ENCODE data around the gene SOX15.
"Not testable (repeated sequence)": the region's sequence is repeated elsewhere in the genome, so short reads cannot be mapped to it uniquely, and the experiment has no call there.

The SOX15 gene

DNA sequence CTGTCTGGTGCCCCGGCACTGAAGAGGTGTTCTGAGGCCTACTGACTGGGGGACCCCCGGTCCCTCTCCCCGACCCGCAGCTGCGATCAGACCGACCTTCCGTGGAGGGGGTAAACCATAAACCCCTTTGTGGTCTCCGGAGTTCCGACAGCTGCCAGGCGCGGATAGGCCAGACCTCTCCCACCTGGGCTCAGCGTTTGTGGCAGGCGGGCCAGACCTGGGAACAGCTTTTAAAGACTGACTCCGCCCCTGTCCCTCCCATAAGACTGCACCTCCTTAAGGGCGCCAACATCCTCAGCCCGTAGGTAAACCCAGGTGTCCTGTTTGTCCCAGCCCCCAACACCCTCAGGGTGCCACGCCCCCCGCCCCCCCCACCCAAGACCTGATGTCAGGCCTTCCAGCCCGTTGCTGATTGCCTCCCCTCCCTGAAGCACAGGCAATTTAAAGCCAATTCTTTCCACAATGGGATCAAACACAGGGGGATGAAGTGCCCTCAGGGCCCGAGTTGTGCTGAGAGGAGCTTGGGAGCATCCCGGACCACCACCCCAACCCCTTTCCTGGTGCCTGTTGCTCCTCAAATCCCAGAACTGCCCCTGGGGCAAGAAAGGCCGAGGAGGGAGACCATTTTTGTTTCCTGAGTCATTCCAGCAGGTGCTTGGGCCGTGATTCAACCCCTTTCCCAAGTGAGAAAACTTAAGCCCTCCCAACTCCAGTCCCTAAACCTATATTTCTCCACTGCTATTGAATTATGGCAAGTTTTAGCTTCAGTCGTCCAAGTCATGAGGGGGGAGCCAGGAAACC lies at the start of gene SOX15:
TSS of gene SOX15 (minus strand) at position 204 of the 801 bp plus-strand sequence. CDS start 418 bp downstream, outside the sequence.
- Mint-ChIP-seq H3K36me3 (ENCODE audit: insufficient read depth) (peaks cover 31% of the 10 kb centered on the region), H3K27me3 (no peaks in the 10 kb centered on the region), H3K4me1 (peaks cover 8% of the 10 kb centered on the region), H3K4me3 (no peak within 1 kb of the TSS), H3K27ac (ENCODE audit: low read depth) (peak within 1 kb of the TSS; percentile 81), H3K9me3 (no peaks in the 10 kb centered on the region)
- no peak for ATAC-seq (replicated peaks; ENCODE audit: extremely low read depth, poor library complexity, severe bottlenecking)
- DNase-seq (ENCODE audit: low spot score in 2 of 2): no peak

DNA sequence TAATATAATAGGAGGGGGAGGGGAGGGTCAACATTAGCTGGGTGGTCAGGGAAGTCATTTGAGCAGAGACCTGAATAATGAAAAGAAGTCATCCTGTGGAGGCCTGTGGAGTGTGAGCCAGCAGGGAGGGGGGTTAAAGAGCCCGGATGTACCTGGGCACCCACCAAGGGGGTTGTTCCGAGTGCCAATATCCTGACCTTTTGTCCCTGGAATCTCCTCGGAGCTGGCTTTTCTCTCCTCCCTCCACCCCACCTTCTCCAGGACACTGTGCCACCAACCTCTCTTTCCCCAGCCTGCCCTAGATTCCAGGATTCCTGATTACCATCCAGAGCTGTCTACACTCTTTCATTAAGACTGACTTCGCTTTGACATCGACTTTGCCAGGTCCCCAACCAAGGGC lies 46.3 kb upstream of the SOX15 start:
- ATAC-seq (replicated peaks; ENCODE audit: extremely low read depth, poor library complexity, severe bottlenecking) (no peak), DNase-seq (ENCODE audit: low spot score in 2 of 2) (no peak)
- H3K9me3 Mint-ChIP-seq: no peaks in the 10 kb centered on the region
- H3K4me1 Mint-ChIP-seq: no peaks in the 10 kb centered on the region
- H3K27ac Mint-ChIP-seq (ENCODE audit: low read depth): no peak overlapping the region
- H3K36me3 Mint-ChIP-seq (ENCODE audit: insufficient read depth): no peaks in the 10 kb centered on the region
- H3K4me3 Mint-ChIP-seq: no peak overlapping the region
- H3K27me3 Mint-ChIP-seq: no peaks in the 10 kb centered on the region

DNA sequence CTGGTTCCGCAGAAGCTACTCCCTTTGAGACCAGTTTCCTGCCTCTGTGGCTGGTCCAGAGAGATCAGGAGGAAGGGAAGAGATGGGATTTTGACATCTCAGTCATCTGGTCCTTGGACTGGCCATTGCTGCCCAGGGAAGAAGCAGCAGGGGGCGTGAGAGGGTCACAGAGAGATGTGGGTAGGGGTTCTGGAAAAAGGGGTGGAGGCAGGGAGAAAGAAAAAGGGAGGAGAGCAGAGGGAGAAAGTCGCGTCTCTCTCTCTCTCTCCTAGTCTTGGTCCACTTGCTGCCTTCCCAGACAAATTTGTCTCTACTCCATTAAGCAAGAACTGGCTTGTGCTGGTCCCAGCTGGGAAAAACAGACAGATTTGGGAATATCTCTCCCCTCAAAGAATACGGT lies 44.5 kb upstream of the SOX15 start:
- Mint-ChIP-seq H3K4me3 (no peak overlapping the region), H3K27ac (ENCODE audit: low read depth) (no peak overlapping the region), H3K9me3 (no peaks in the 10 kb centered on the region), H3K4me1 (no peaks in the 10 kb centered on the region), H3K27me3 (no peaks in the 10 kb centered on the region), H3K36me3 (ENCODE audit: insufficient read depth) (no peaks in the 10 kb centered on the region)
- ATAC-seq (replicated peaks; ENCODE audit: extremely low read depth, poor library complexity, severe bottlenecking): no peak
- DNase-seq (ENCODE audit: low spot score in 2 of 2): no peak

DNA sequence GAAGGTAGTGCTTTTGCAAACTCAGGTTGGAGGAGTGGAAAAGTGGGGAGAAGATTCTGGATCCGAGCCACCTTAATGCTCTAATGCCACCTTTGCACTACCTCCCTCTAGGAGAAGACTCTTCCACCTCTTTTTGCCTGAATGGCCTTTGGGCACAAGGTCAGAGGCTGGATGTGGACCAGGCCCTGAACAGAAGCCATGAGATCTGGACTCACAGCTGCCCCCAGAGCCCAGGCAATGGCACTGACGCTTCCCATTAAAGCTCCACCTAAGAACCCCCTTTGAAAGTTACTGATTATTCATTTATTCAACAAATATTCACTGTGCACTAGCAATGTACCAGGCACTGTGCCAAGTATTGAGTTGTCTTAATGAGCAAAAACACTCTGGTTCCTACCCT lies 43.2 kb upstream of the SOX15 start:
- H3K27me3 Mint-ChIP-seq: no peaks in the 10 kb centered on the region
- H3K36me3 Mint-ChIP-seq (ENCODE audit: insufficient read depth): no peaks in the 10 kb centered on the region

DNA sequence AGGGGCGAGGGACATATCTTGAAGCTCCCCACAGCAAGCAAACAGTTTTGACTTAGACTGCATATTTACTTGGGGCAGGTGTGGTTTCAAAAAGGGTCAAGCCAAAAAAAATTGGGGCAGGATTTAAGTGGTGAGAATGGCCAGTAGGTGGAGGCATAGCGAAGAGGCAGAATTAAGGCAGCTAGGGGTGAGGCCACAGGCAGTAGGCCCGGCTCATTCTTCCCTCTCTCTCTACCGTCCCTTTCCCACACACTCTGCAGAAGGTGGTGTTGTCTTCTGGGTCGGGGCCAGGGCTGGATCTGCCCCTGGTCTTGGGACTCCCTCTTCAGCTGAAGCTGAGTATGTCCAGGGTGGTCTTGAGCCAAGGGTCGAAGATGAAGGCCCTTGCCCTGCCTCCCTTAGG lies 42.6 kb upstream of the SOX15 start:
- DNase-seq (ENCODE audit: low spot score in 2 of 2): no peak

More for the DNA sequence above, 43.2 kb upstream of the SOX15 start:
- no peak overlapping the region for H3K4me3 Mint-ChIP-seq
- no peaks in the 10 kb centered on the region for H3K9me3 Mint-ChIP-seq
- DNase-seq (ENCODE audit: low spot score in 2 of 2): no peak
- H3K27ac Mint-ChIP-seq (ENCODE audit: low read depth): no peak overlapping the region
- H3K4me1 Mint-ChIP-seq: no peaks in the 10 kb centered on the region
- no peak for ATAC-seq (replicated peaks; ENCODE audit: extremely low read depth, poor library complexity, severe bottlenecking)

DNA sequence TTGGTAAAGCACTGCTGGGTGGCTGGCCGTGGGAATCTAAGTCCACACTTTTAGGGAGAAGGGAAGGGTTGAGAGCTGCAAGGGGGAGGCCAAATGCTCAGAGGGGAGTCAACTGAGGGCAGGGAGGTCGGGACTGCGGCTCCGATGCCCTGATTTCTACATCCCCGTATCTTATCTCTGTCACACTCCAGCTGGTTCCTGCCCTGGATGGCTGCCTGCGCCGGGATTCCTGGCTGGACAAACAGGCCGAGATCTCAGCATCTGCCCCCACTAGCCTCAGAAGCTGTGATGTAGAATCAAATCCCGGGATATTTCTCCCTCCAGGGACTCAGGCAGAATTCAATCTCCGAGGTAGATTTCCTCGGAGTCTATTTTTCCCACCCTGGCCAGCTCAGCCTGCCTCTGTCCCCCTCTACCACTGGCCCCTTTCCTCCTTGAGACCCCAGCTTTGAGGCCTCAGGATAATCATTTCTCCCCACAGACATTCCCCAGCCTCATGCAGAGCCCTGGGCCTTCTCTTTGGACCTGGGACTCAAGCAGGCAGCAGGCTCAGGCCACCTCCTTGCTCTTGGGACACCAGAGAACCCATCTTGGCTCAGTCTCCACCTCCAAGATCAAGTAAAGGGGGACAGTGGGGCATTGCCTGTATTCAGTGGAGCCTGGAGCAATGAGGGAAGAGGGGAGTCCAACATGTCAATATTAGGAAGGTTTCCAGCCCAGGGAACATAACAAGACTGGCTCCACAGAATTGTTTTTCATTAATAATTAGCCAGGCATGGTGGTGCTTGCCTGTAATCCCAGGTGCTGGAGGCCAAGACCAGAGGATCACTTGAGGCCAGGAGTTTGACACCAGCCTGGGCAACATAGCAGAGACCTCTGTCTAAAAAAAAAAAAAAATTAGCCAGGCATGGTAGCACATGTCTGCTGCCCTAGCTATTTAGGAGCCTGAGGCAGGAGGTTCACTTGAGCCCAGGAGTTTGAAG lies 41.8 kb upstream of the SOX15 start:
- Mint-ChIP-seq H3K4me3 (no peak overlapping the region), H3K27me3 (no peaks in the 10 kb centered on the region), H3K36me3 (ENCODE audit: insufficient read depth) (no peaks in the 10 kb centered on the region), H3K27ac (ENCODE audit: low read depth) (no peak overlapping the region), H3K4me1 (peaks cover 10% of the 10 kb centered on the region), H3K9me3 (no peaks in the 10 kb centered on the region)
- DNase-seq (ENCODE audit: low spot score in 2 of 2): no peak
- no peak for ATAC-seq (replicated peaks; ENCODE audit: extremely low read depth, poor library complexity, severe bottlenecking)

More for the DNA sequence above, 42.6 kb upstream of the SOX15 start:
- no peaks in the 10 kb centered on the region for H3K36me3 Mint-ChIP-seq (ENCODE audit: insufficient read depth)
- H3K27me3 Mint-ChIP-seq: no peaks in the 10 kb centered on the region
- no peak for ATAC-seq (replicated peaks; ENCODE audit: extremely low read depth, poor library complexity, severe bottlenecking)
- no peak overlapping the region for H3K27ac Mint-ChIP-seq (ENCODE audit: low read depth)
- no peak overlapping the region for H3K4me3 Mint-ChIP-seq
- peaks cover 2% of the 10 kb centered on the region for H3K4me1 Mint-ChIP-seq
- H3K9me3 Mint-ChIP-seq: no peaks in the 10 kb centered on the region

DNA sequence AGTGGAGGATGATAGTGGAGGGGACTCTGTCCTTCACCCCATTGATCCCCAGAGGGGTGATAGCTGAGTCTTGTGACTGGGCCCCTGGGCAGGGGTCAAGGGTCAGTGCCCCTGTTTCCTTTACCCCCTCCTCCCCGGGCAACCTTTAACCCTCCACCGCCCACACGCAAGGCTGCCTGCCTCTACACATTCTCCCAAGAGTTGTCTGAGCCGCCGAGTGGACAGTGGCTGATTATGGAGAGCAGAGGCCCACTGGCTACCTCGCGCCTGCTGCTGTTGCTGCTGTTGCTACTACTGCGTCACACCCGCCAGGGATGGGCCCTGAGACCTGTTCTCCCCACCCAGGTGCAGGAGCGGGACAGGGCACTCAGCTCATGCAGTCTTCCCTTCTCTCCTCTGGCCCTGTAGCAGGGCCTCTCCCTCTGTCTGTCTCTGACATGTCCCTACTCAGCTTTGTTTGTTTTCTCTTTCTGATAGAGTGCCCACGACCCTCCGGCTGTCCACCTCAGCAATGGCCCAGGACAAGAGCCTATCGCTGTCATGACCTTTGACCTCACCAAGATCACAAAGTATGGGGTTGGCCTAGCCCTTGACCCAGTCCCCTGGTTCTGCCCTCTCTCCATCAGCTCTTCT lies 40.2 kb upstream of the SOX15 start, which contains the start of gene SHBG:
TSS of gene SHBG (plus strand) at position 197 of the 633 bp plus-strand sequence. CDS start at position 235, 38 bp downstream.
- Mint-ChIP-seq H3K4me1 (peaks cover 18% of the 10 kb centered on the region), H3K4me3 (no peak within 1 kb of the TSS), H3K9me3 (no peaks in the 10 kb centered on the region), H3K27me3 (no peaks in the 10 kb centered on the region), H3K27ac (ENCODE audit: low read depth) (no peak within 1 kb of the TSS), H3K36me3 (ENCODE audit: insufficient read depth) (no peaks in the 10 kb centered on the region)
- no peak for ATAC-seq (replicated peaks; ENCODE audit: extremely low read depth, poor library complexity, severe bottlenecking)
- DNase-seq (ENCODE audit: low spot score in 2 of 2): no peak

DNA sequence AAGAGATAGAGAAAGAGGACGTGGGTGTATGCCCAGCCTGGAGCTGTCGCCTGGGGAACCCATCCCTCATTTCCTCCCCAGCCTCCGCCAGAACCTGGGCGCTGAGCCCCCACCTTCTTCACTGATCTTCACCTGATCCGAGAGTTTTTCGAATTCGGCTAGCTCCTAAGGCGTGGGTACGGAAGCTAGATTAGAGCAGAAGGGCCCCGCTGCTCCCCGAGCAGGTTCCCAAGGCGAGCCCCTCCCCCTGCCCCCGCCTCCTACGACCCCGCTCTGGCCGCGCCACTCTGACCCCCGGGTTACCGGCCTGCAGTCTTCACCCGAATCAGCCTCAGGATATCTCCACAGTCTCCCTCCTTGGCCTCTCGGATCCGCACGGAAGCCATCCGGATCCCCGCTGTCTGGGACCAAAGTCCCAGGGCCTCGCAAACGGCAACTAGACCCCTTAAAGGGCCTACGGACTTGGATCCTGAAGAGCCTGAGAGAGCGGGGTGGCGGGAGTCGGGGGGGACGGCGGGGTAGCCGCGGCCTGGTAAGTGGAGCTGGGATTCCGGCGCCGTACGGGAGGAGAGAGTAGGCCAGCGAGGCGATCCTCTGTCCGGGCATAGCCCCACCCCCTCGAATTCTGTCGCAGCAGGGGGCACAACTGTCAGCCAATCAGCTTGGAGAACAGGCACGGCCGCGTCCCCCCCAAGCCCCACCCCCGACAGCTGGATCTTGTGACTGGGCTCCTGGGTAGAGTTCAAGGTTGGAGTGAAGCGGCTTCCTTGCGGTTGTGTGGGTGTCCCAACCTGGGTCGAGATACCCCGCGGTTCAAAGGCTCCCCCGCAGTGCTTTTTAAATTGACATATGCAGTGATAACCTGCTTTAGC lies 37.6 kb upstream of the SOX15 start, which contains the start of gene SAT2:
TSS of gene SAT2 (minus strand) at position 572 of the 872 bp plus-strand sequence. CDS start at position 386, 186 bp downstream.
- ATAC-seq (replicated peaks; ENCODE audit: extremely low read depth, poor library complexity, severe bottlenecking) (peak; percentile 92), DNase-seq (ENCODE audit: low spot score in 2 of 2) (peak; percentile 54 to 69)
- H3K36me3 Mint-ChIP-seq (ENCODE audit: insufficient read depth): no peaks in the 10 kb centered on the region
- H3K9me3 Mint-ChIP-seq: no peaks in the 10 kb centered on the region
- peak within 1 kb of the TSS; percentile 88 for H3K4me3 Mint-ChIP-seq
- peak within 1 kb of the TSS; percentile 92 for H3K27ac Mint-ChIP-seq (ENCODE audit: low read depth)
- peaks cover 18% of the 10 kb centered on the region for H3K4me1 Mint-ChIP-seq
- H3K27me3 Mint-ChIP-seq: no peaks in the 10 kb centered on the region

DNA sequence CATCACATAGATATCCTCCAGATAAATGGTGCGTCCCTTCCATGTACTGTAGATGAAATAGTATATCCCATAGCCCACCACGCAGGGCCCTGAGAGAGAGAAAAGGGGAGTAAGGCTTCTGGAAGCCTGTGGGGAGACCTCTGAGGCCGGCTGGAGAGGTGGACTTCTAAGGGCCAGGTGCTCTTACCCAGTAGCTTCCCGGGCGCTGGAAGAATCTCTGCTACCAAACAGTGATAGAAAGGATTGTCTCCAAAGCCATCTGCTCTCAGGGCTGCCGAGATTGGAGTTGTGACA lies 37.0 kb upstream of the SOX15 start:
- no peak for DNase-seq (ENCODE audit: low spot score in 2 of 2)
- Mint-ChIP-seq H3K4me1 (peaks cover 18% of the 10 kb centered on the region), H3K9me3 (no peaks in the 10 kb centered on the region), H3K27me3 (no peaks in the 10 kb centered on the region), H3K27ac (ENCODE audit: low read depth) (peak overlapping the region; percentile 92), H3K36me3 (ENCODE audit: insufficient read depth) (no peaks in the 10 kb centered on the region), H3K4me3 (peak overlapping the region; percentile 88)
- no peak for ATAC-seq (replicated peaks; ENCODE audit: extremely low read depth, poor library complexity, severe bottlenecking)

DNA sequence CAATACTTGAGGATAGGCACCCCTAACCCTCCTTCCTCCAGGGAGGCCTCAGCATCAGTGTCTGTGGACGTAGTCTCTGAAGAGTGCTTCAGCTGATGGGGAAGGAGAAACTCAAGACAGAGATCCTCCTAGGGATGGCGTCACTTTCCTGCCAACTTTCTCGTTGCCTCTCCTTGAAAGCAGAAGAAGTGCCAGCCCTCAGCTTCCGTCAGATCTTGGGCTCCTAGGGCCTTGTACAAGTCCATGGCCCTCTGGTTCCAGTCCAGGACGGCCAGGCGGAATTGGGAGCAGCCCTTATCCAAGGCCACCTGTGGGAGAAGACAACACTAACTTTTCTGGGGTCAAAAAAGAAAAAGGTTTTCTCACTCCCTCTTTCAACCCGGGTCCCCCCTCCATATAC lies 36.4 kb upstream of the SOX15 start:
- peaks cover 18% of the 10 kb centered on the region for H3K4me1 Mint-ChIP-seq
- H3K36me3 Mint-ChIP-seq (ENCODE audit: insufficient read depth): no peaks in the 10 kb centered on the region
- ATAC-seq (replicated peaks; ENCODE audit: extremely low read depth, poor library complexity, severe bottlenecking) (no peak), DNase-seq (ENCODE audit: low spot score in 2 of 2) (no peak)
- H3K27ac Mint-ChIP-seq (ENCODE audit: low read depth): peak overlapping the region; percentile 92
- no peaks in the 10 kb centered on the region for H3K9me3 Mint-ChIP-seq
- H3K4me3 Mint-ChIP-seq: peak overlapping the region; percentile 88
- H3K27me3 Mint-ChIP-seq: no peaks in the 10 kb centered on the region

DNA sequence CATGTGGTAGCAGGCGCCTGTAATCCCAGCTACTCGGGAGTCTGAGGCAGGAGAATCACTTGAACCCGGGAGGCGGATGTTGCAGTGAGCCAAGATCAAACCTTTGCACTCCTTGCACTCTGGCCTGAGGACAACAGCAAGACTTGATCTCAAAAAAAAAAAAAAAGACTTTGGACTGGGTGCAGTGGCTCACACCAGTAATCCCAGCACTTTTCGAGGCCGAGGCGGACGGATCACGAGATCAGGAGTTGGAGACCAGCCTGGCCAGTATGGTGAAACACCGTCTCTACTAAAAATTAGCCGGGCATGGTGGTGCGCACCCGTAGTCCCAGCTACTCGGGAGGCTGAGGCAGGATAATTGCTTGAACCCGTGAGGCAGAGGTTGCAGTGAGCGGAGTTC lies 35.9 kb upstream of the SOX15 start:
- not testable (repeated sequence) for H3K9me3 Mint-ChIP-seq; DNase-seq (ENCODE audit: low spot score in 2 of 2); H3K27ac Mint-ChIP-seq (ENCODE audit: low read depth); H3K27me3 Mint-ChIP-seq; H3K36me3 Mint-ChIP-seq (ENCODE audit: insufficient read depth); ATAC-seq (replicated peaks; ENCODE audit: extremely low read depth, poor library complexity, severe bottlenecking)
- Mint-ChIP-seq H3K4me3 (peak overlapping the region; percentile 36), H3K4me1 (peaks cover 18% of the 10 kb centered on the region)
